CD4-positive, alpha-beta T cell (primary cell): ENCODE results near the gene IL17RC. TPM values are rescaled to one million over a fixed set of nuclear protein-coding genes. Genes with fewer than 3 reads are reported as not detected.

Source experiments
- ATAC-seq: fragments of 200-7000 bp; cut with Tn5 transposase; one replicate; pipeline ENCODE4 v1.10.0; 2022; ENCODE audit warnings: mild to moderate bottlenecking; ENCODE audit not compliant: poor library complexity
- CTCF ChIA-PET: fragments of 350-600 bp; sonication (Branson Sonifier 250); formaldehyde crosslinking; loops from one replicate; lab custom pipeline; 2021; ENCODE audit warnings: antibody characterized with exemption, inconsistent platforms; lab: Charles Lee
- POLR2A ChIA-PET: fragments of 350-600 bp; sonication (Branson Sonifier 250); formaldehyde crosslinking; loops from one replicate; lab custom pipeline; 2021; ENCODE audit warnings: antibody characterized with exemption, inconsistent platforms; lab: Charles Lee
- DNase-seq, 14 experiments: peaks; one replicate each; pipeline ENCODE4 v3.0.0-alpha.2; 2013 to 2020; ENCODE audit warnings: mixed read lengths in 2 of 14
- H3K27ac ChIP-seq, 2 donors: one replicate each; pipeline versions ENCODE4 v1.5.1 to v1.7.0; 2013; ENCODE audit warnings: low read length in 2 of 2, low read depth in 1 of 2, mild to moderate bottlenecking in 1 of 2
- H3K27me3 ChIP-seq, 2 experiments: 1 replicate in 1 of 2; 2 replicates in 1 of 2; pipeline versions ENCODE4 v1.6.1 to v1.7.0; 2013; ENCODE audit warnings: low read length in 2 of 2, control low read depth in 1 of 2, mild to moderate bottlenecking in 1 of 2, moderate library complexity in 1 of 2; ENCODE audit not compliant: insufficient read depth in 2 of 2, control insufficient read depth in 1 of 2
- H3K36me3 ChIP-seq: one replicate; pipeline ENCODE4 v1.6.1; 2013; ENCODE audit warnings: low read length, control low read depth; ENCODE audit not compliant: insufficient read depth
- H3K4me1 ChIP-seq: one replicate; pipeline ENCODE4 v1.6.1; 2013; ENCODE audit warnings: low read length, control low read depth; ENCODE audit not compliant: insufficient read depth
- H3K4me3 ChIP-seq: one replicate; pipeline ENCODE4 v1.5.1; 2013; ENCODE audit warnings: mild to moderate bottlenecking, low read length, moderate library complexity
- H3K9me3 ChIP-seq, 2 experiments: 1 replicate in 1 of 2; 2 replicates in 1 of 2; pipeline versions ENCODE4 v1.6.1 to v1.7.0; 2013; ENCODE audit warnings: low read length in 2 of 2, mild to moderate bottlenecking in 2 of 2, control low read depth in 1 of 2, moderate library complexity in 1 of 2; ENCODE audit not compliant: control insufficient read depth in 1 of 2, insufficient read depth in 1 of 2
- H3K27ac Mint-ChIP-seq: one replicate; pipeline ENCODE4 v1.8.0; 2020; ENCODE audit warnings: mixed read lengths
- H3K27me3 Mint-ChIP-seq: one replicate; pipeline ENCODE4 v1.8.0; 2021; ENCODE audit warnings: mixed read lengths
- H3K36me3 Mint-ChIP-seq: one replicate; pipeline ENCODE4 v1.8.0; 2021; ENCODE audit warnings: low read depth, mixed read lengths
- H3K4me1 Mint-ChIP-seq: one replicate; pipeline ENCODE4 v1.8.0; 2021; ENCODE audit warnings: low read depth, mixed read lengths
- H3K4me3 Mint-ChIP-seq: one replicate; pipeline ENCODE4 v1.8.0; 2020; ENCODE audit warnings: mild to moderate bottlenecking, mixed read lengths
- H3K9me3 Mint-ChIP-seq: one replicate; pipeline ENCODE4 v1.8.0; 2020; ENCODE audit warnings: mixed read lengths
- CTCF ChIP-seq: fragments of 200-600 bp; IDR thresholded peaks from one replicate; pipeline ENCODE4 v1.8.0; 2022; ENCODE audit warnings: antibody characterized with exemption, mild to moderate bottlenecking
- intact Hi-C, 2 experiments: fragments of 100-400 bp; cut with DNase I in 1 of 2; cut with micrococcal nuclease in 1 of 2; formaldehyde crosslinking; loops; one replicate each; pipeline versions ENCODE4 v1.15.1 to v1.9.0; 2023 to 2025; cut with DNase I, micrococcal nuclease
- total RNA-seq, 174 experiments: library from RNA in 2 of 174; stranded (reverse) in 2 of 174; gene quantifications; one replicate each; pipeline ENCODE4 v1.2.3 and lab custom pipeline; 2021 to 2026

IL17RC gene
- total RNA-seq, 2 experiments from 2014 or later = 0.42 to 0.88 TPM

GRCh38 chr3:9886328-9886727 is 30.6 kb upstream of the IL17RC start:
- ATAC-seq (no peak), DNase-seq (no peak)
- intact Hi-C loops = loop anchor here in 1 of 2 experiments (5.0 kb wide), 2 partner anchors 141 to 154 kb away; partner anchors contain the start of genes BRPF1 and FANCD2
- ChIA-PET POLR2A (no interaction called here), CTCF (interaction anchor here (1.1 kb wide), 1 partner anchor 46 kb away, joined by 3 read pairs; no protein-coding TSS in a partner anchor)
- H3K36me3 Mint-ChIP-seq = peaks cover 14% of the 10 kb centered on the region
- H3K4me3 Mint-ChIP-seq = no peak overlapping the region
- Histone ChIP-seq H3K27me3 (no peaks in the 10 kb centered on the region), H3K4me1 (peaks cover 4% of the 10 kb centered on the region), H3K4me3 (no peak overlapping the region), H3K36me3 (no peaks in the 10 kb centered on the region), H3K9me3 (no peaks in the 10 kb centered on the region), H3K27ac (no peak overlapping the region)
- H3K27me3 Mint-ChIP-seq = no peaks in the 10 kb centered on the region
- peaks cover 14% of the 10 kb centered on the region for H3K4me1 Mint-ChIP-seq
- H3K9me3 Mint-ChIP-seq = no peaks in the 10 kb centered on the region
- no peak overlapping the region for H3K27ac Mint-ChIP-seq
- TF ChIP-seq CTCF = no peak

DNA sequence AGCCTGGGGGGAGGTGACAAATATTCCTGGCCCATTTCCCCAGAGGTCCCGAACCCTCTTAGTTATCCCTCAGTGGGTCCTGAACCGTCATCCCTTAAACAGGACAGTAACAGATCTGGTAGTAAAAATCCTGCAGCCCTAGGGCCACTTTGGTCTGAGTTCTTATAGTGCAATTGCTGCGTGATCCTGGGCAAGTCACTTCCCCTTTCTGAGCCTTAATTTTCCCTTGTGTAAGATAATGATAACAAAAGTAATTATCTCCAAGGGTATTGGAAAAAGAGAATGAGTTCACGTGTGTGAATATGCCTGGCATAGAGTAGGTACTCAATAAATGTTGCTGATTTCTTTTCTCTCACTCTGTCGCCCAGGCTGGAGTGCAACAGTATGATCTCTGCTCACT is 29.4 kb upstream of the IL17RC start:
- no peaks in the 10 kb centered on the region for H3K9me3 Mint-ChIP-seq
- H3K9me3 ChIP-seq = no peaks in the 10 kb centered on the region
- TF ChIP-seq CTCF = no peak
- intact Hi-C loops = loop anchor here in 1 of 2 experiments (5.0 kb wide), 2 partner anchors 140 to 155 kb away; partner anchors contain the start of genes BRPF1 and FANCD2
- POLR2A ChIA-PET = no interaction called here
- H3K4me3 ChIP-seq = no peak overlapping the region
- H3K27ac ChIP-seq = no peak overlapping the region
- H3K4me1 Mint-ChIP-seq = peaks cover 23% of the 10 kb centered on the region
- peaks cover 3% of the 10 kb centered on the region for H3K36me3 ChIP-seq
- H3K27ac Mint-ChIP-seq = no peak overlapping the region
- no peaks in the 10 kb centered on the region for H3K27me3 Mint-ChIP-seq
- H3K36me3 Mint-ChIP-seq = peaks cover 17% of the 10 kb centered on the region
- no peak for DNase-seq
- H3K4me1 ChIP-seq = peaks cover 15% of the 10 kb centered on the region
- CTCF ChIA-PET = no interaction called here
- H3K27me3 ChIP-seq = no peaks in the 10 kb centered on the region
- no peak for ATAC-seq
- H3K4me3 Mint-ChIP-seq = no peak overlapping the region

DNA sequence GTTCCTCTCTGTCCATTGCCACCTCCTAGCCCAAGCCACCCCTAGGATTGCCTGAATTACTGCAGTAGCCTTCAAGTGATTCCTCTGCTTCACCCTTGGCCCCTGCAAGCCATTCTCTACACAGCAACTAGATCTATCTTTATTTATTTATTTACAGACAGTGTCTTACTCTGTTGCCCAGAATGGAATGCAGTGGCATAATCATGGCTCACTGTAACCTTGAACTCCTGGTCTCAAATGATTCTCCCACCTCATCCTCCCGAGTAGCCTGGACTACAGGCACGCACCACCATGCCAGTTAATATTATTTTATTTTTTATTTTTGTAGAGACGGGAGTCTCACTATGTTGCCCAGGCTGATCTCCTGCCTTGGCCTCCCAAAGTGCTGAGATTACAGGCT is 28.4 kb upstream of the IL17RC start:
- no peak for TF ChIP-seq CTCF
- Mint-ChIP-seq H3K27me3 (no peaks in the 10 kb centered on the region), H3K9me3 (no peaks in the 10 kb centered on the region), H3K4me3 (peak overlapping the region; percentile 51), H3K36me3 (peaks cover 27% of the 10 kb centered on the region), H3K27ac (peak overlapping the region; percentile 3), H3K4me1 (peaks cover 34% of the 10 kb centered on the region)
- no peak overlapping the region for H3K27ac ChIP-seq
- H3K4me3 ChIP-seq = no peak overlapping the region
- no peaks in the 10 kb centered on the region for H3K9me3 ChIP-seq
- H3K27me3 ChIP-seq = no peaks in the 10 kb centered on the region
- ChIA-PET CTCF (interaction anchor here (1.3 kb wide), 1 partner anchor 44 kb away, joined by 3 read pairs; the partner anchor contains the start of gene CRELD1), POLR2A (interaction anchor here (3.7 kb wide), 1 partner anchor 44 kb away, joined by 98 read pairs; the partner anchor contains the start of gene CRELD1)
- no peak for ATAC-seq
- H3K36me3 ChIP-seq = peaks cover 13% of the 10 kb centered on the region
- intact Hi-C loops = loop anchor here in 1 of 2 experiments (5.0 kb wide), 2 partner anchors 139 to 156 kb away; partner anchors contain the start of genes BRPF1 and FANCD2
- peaks cover 16% of the 10 kb centered on the region for H3K4me1 ChIP-seq
- DNase-seq = no peak
